Stimulated activated naive CD8-positive, alpha-beta T cell treated with anti-CD3 and anti-CD28 coated beads, Interleukin-15, amount 100 ng/mL, for 72 hours (primary cell): ENCODE results near the gene PRCC.
"Not testable (repeated sequence)": the region's sequence is repeated elsewhere in the genome, so short reads cannot be mapped to it uniquely, and the experiment has no call there.

Experiments used
- ATAC-seq: fragments of 150-1000 bp; cut with Tn5 transposase; 2 replicates; pipeline ENCODE4 v1.10.0; 2021; ENCODE audit warnings: mild to moderate bottlenecking, moderate library complexity
- DNase-seq, 2 donors: peaks; one replicate each; pipeline ENCODE4 v3.0.0; 2021 to 2022
- H3K27ac Mint-ChIP-seq, 2 donors: one replicate each; pipeline ENCODE4 v1.8.0; 2022; ENCODE audit warnings: mild to moderate bottlenecking in 2 of 2, mixed read lengths in 2 of 2, moderate library complexity in 2 of 2
- H3K27me3 Mint-ChIP-seq: one replicate; pipeline ENCODE4 v1.8.0; 2022; ENCODE audit warnings: mixed read lengths
- H3K4me1 Mint-ChIP-seq: one replicate; pipeline ENCODE4 v1.8.0; 2022; ENCODE audit warnings: mild to moderate bottlenecking, mixed read lengths
- H3K4me3 Mint-ChIP-seq, 2 donors: one replicate each; pipeline ENCODE4 v1.8.0; 2022; ENCODE audit warnings: mild to moderate bottlenecking in 2 of 2, mixed read lengths in 2 of 2, moderate library complexity in 1 of 2
- H3K9me3 Mint-ChIP-seq, 2 donors: one replicate each; pipeline ENCODE4 v1.8.0; 2022; ENCODE audit warnings: mixed read lengths in 2 of 2

Gene PRCC

GRCh38 chr1:156749419-156750118, 17.8 kb upstream of the PRCC start:
- Mint-ChIP-seq H3K4me3 (peak overlapping the region; percentile 80 to 93), H3K9me3 (no peaks in the 10 kb centered on the region), H3K27me3 (no peaks in the 10 kb centered on the region), H3K27ac (peak overlapping the region; percentile 92 to 97), H3K4me1 (peaks cover 67% of the 10 kb centered on the region)
- DNase-seq (no peak), ATAC-seq (no peak)

DNA sequence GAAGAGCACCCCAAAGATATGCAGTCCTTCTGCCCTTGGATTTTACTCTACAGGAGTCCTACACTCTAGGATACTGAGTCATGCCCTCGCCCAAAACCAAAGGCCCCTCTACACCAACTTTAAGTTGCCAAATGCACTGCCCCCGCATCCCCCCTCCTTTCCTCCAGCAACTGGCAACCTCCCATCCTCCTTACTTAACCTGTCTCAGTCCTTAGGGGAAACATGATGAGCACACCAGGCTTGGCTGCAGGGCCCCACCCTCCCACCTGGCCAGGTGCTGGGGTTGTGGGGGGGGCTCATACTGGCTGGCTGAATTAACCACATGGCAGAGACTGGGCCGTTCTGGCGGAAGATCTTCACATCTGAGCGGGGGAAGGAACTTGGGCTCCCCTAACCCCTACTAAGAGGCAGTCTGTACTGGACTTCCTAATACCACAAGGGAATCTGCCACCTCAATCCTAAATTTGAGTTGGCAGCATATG, 17.1 kb upstream of the PRCC start:
- ATAC-seq (peak; percentile 10), DNase-seq (peak in 1 of 2 donors; percentile 43)
- Mint-ChIP-seq H3K27ac (peak overlapping the region; percentile 92 to 97), H3K4me1 (peaks cover 65% of the 10 kb centered on the region), H3K27me3 (no peaks in the 10 kb centered on the region), H3K4me3 (peak overlapping the region; percentile 80 to 93), H3K9me3 (no peaks in the 10 kb centered on the region)

GRCh38 chr1:156750711-156751450, 16.5 kb upstream of the PRCC start:
- DNase-seq = peak; percentile 57 to 59
- no peaks in the 10 kb centered on the region for H3K9me3 Mint-ChIP-seq

DNA sequence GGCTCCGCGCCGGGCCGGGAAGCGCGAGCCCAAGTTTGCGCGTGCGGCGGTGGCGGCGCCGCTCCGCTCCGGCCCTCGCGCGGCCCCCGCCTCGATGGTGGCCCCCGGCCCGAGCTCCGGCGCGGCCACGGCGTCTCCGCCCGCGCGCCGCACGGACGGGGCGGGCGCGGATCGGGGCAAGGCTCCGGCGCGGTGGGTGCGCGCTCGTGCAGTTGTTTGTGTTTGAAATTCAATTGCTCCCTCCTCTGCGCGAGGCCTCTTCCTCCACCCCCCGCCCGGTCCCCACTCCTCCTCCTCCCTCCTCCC, 15.9 kb upstream of the PRCC start, which contains the start of gene HDGF:
HDGF (minus strand) TSS at position 225 of the 306 bp plus-strand sequence. CDS start 246 bp downstream, outside the sequence.
- peak within 1 kb of the TSS; percentile 92 to 93 for H3K4me3 Mint-ChIP-seq
- no peaks in the 10 kb centered on the region for H3K27me3 Mint-ChIP-seq
- peaks cover 54% of the 10 kb centered on the region for H3K4me1 Mint-ChIP-seq
- ATAC-seq = no peak
- no peak for DNase-seq
- peak within 1 kb of the TSS; percentile 92 to 97 for H3K27ac Mint-ChIP-seq
- H3K9me3 Mint-ChIP-seq = no peaks in the 10 kb centered on the region

More at GRCh38 chr1:156750711-156751450, 16.5 kb upstream of the PRCC start:
- Mint-ChIP-seq H3K4me1 (peaks cover 59% of the 10 kb centered on the region), H3K4me3 (peak overlapping the region; percentile 80 to 93), H3K27me3 (no peaks in the 10 kb centered on the region), H3K27ac (peak overlapping the region; percentile 92 to 97)
- ATAC-seq = peak; percentile 59

DNA sequence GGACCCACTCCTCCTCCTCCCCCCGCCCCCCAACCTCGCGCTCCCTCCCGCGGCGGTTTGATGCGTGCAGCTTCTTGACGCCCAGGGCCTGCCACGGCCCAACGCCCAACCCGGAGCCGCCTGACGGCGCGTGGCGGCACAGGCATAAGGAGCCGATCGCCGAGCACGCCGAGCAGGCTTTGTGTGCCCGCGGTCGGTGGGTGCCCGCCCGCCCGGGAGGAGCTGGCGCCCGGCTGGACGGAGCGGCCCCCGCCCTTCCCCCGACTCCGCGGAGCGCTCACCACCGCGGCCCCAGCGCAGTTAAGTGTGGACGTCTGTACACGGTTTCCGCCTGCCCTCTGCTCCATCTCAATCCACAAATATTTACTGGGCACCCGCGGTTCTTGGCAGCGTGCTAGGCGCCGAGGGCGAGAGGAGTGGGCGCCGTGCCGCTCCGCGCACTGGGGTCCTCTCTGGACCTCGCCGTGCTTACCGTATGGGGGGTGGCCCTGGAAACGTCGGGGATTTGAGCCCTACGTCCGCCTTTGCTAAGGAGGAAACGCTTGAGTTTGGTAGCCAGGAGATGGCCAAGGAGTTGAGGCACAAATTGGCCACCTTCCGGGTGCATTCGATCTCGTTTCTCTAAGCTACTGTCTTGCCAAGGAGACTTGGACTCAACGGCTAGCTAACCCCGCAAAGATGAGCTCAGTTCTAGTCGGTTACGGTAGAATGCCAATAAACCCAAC, 15.4 kb upstream of the PRCC start:
- H3K9me3 Mint-ChIP-seq = no peaks in the 10 kb centered on the region
- H3K27me3 Mint-ChIP-seq = no peaks in the 10 kb centered on the region
- ATAC-seq = peak; percentile 90
- peak overlapping the region; percentile 92 for H3K4me3 Mint-ChIP-seq
- peak overlapping the region; percentile 91 to 93 for H3K27ac Mint-ChIP-seq
- H3K4me1 Mint-ChIP-seq = peaks cover 48% of the 10 kb centered on the region
- DNase-seq = peak; percentile 90 to 96

DNA sequence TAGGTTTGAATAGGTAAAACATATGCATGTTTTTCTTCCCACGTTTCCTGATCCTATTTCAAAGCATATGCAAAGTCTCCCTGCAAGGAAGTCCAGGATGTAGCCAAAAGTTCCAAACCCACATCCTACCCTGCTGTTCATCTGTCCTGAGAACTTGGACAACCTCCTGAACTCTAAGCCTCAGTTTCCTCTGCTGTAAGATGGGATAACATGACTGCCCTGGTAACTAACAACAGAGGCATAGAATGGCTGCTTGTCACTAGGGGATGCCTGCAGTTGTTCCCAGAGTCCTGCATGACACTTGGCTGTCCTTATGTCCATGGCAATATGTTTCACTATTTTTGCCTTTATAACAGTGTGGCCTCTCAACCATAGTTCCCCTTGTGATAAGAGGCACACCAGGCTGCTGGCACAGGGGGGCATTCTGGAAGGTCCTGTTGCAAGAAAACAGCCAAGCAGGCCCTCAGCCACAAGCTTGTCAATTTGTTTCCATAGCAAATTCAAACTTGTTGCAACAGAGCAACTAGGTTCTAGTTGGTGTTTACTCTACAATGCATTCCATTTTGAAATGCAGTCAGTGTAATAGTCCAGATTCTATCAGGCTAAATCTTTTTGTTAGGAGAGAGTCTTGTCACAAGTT, 14.4 kb upstream of the PRCC start:
- peaks cover 38% of the 10 kb centered on the region for H3K4me1 Mint-ChIP-seq
- H3K9me3 Mint-ChIP-seq = no peaks in the 10 kb centered on the region
- H3K4me3 Mint-ChIP-seq = peak overlapping the region; percentile 92
- DNase-seq (no peak), ATAC-seq (no peak)
- H3K27ac Mint-ChIP-seq = peak overlapping the region in 1 of 2 donors; percentile 61
- no peaks in the 10 kb centered on the region for H3K27me3 Mint-ChIP-seq

GRCh38 chr1:156754219-156754618, 13.1 kb upstream of the PRCC start:
- Mint-ChIP-seq H3K4me1 (peaks cover 25% of the 10 kb centered on the region), H3K27me3 (no peaks in the 10 kb centered on the region), H3K27ac (no peak overlapping the region), H3K4me3 (no peak overlapping the region), H3K9me3 (no peaks in the 10 kb centered on the region)
- DNase-seq (no peak), ATAC-seq (no peak)

DNA sequence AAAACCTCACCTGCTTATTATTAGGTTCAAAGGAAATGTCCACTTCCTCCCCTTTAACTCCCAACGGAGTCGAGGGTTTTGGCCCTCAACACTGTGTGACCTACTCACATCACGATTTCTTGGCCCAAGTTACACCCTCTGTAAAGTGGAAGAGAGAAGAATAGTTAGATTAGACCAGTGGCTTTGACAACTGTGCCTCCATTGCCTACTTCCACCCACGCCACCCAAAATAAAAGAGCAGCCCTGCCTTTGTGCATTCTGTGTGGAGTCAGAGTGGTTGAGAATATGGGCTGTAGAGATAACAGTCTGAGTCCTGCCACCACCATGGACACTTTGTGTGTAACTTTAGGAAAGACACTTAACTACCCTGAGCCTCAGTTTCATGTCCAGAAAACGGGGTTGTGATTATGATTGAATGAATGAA, 11.8 kb upstream of the PRCC start:
- no peak for DNase-seq
- no peak for ATAC-seq
- Mint-ChIP-seq H3K27me3 (no peaks in the 10 kb centered on the region), H3K27ac (no peak overlapping the region), H3K4me1 (peaks cover 13% of the 10 kb centered on the region), H3K9me3 (no peaks in the 10 kb centered on the region), H3K4me3 (no peak overlapping the region)

GRCh38 chr1:156756355-156756754, 11.0 kb upstream of the PRCC start:
- no peak overlapping the region for H3K27ac Mint-ChIP-seq
- ATAC-seq (no peak), DNase-seq (no peak)
- no peaks in the 10 kb centered on the region for H3K27me3 Mint-ChIP-seq
- H3K9me3 Mint-ChIP-seq = no peaks in the 10 kb centered on the region
- peaks cover 13% of the 10 kb centered on the region for H3K4me1 Mint-ChIP-seq
- H3K4me3 Mint-ChIP-seq = no peak overlapping the region

- not testable (repeated sequence) for H3K27ac Mint-ChIP-seq, H3K27me3 Mint-ChIP-seq
Measured at GRCh38 chr1:156757572-156758253, 9.6 kb upstream of the PRCC start.

GRCh38 chr1:156760092-156760795, 7.1 kb upstream of the PRCC start:
- DNase-seq (no peak), ATAC-seq (no peak)
- no peaks in the 10 kb centered on the region for H3K27me3 Mint-ChIP-seq
- H3K4me3 Mint-ChIP-seq = no peak overlapping the region
- peaks cover under 1% of the 10 kb centered on the region for H3K4me1 Mint-ChIP-seq
- no peaks in the 10 kb centered on the region for H3K9me3 Mint-ChIP-seq
- no peak overlapping the region for H3K27ac Mint-ChIP-seq

More at GRCh38 chr1:156757572-156758253, 9.6 kb upstream of the PRCC start:
- H3K4me1 Mint-ChIP-seq = peaks cover 10% of the 10 kb centered on the region
- H3K9me3 Mint-ChIP-seq, ATAC-seq, H3K4me3 Mint-ChIP-seq, DNase-seq: not testable (repeated sequence)

GRCh38 chr1:156760796-156761104, 6.6 kb upstream of the PRCC start:
- peaks cover 1% of the 10 kb centered on the region for H3K4me1 Mint-ChIP-seq
- H3K27ac Mint-ChIP-seq = no peak overlapping the region
- no peaks in the 10 kb centered on the region for H3K27me3 Mint-ChIP-seq
- no peak overlapping the region for H3K4me3 Mint-ChIP-seq
- DNase-seq = no peak
- no peaks in the 10 kb centered on the region for H3K9me3 Mint-ChIP-seq
- ATAC-seq = no peak

GRCh38 chr1:156765136-156765535, 2.2 kb upstream of the PRCC start:
- H3K27ac Mint-ChIP-seq, DNase-seq, H3K4me3 Mint-ChIP-seq, ATAC-seq, H3K27me3 Mint-ChIP-seq, H3K9me3 Mint-ChIP-seq: not testable (repeated sequence)
- peaks cover 29% of the 10 kb centered on the region for H3K4me1 Mint-ChIP-seq

DNA sequence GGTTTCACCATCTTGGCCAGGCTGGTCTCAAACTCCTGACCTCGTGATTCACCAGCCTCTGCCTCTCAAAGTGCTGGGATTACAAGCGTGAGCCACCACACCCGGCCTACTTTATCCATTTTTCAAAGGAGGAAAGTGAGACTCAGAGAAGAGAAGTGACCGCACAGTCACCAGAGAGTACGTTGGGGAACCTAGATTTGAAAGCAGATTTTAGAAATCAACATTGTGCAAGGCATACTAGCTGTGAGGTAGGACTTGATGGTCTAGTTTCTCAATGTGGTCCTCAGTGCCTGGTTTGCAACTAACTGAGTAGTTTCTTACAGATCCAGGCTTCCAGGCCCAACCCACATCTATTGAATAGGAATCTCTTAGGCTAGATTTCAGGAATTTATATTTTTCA, 1.7 kb upstream of the PRCC start:
- no peak overlapping the region for H3K27ac Mint-ChIP-seq
- H3K9me3 Mint-ChIP-seq = no peaks in the 10 kb centered on the region
- H3K4me3 Mint-ChIP-seq = no peak overlapping the region
- no peaks in the 10 kb centered on the region for H3K27me3 Mint-ChIP-seq
- DNase-seq (no peak), ATAC-seq (no peak)
- peaks cover 35% of the 10 kb centered on the region for H3K4me1 Mint-ChIP-seq
